Endothelial cell (in vitro differentiated cells): Measurements from ENCODE around the gene SFSWAP. TPM values are rescaled to one million over a fixed set of nuclear protein-coding genes. Genes with fewer than 3 reads are reported as not detected.

ENCODE experiments used
- DNase-seq: peaks from one replicate; pipeline ENCODE4 v3.0.0; 2021; ENCODE audit warnings: low spot score
- H3K27ac Mint-ChIP-seq: one replicate; pipeline ENCODE4 v1.8.0; 2021; ENCODE audit warnings: mixed read lengths, inconsistent platforms; ENCODE audit not compliant: unreplicated experiment
- H3K27me3 Mint-ChIP-seq: one replicate; pipeline ENCODE4 v1.8.0; 2021; ENCODE audit warnings: mild to moderate bottlenecking, moderate library complexity, mixed read lengths, inconsistent platforms; ENCODE audit not compliant: unreplicated experiment
- H3K36me3 Mint-ChIP-seq: one replicate; pipeline ENCODE4 v1.8.0; 2021; ENCODE audit warnings: mild to moderate bottlenecking, low read depth, mixed read lengths, inconsistent platforms; ENCODE audit not compliant: unreplicated experiment
- H3K4me1 Mint-ChIP-seq: one replicate; pipeline ENCODE4 v1.8.0; 2021; ENCODE audit warnings: mild to moderate bottlenecking, mixed read lengths, inconsistent platforms; ENCODE audit not compliant: unreplicated experiment
- H3K4me3 Mint-ChIP-seq: one replicate; pipeline ENCODE4 v1.8.0; 2021; ENCODE audit warnings: mild to moderate bottlenecking, mixed read lengths, inconsistent platforms; ENCODE audit not compliant: unreplicated experiment
- H3K9me3 Mint-ChIP-seq: one replicate; pipeline ENCODE4 v1.8.0; 2021; ENCODE audit warnings: mixed read lengths, inconsistent platforms; ENCODE audit not compliant: unreplicated experiment
- total RNA-seq: library from RNA; stranded (reverse); fragmentation: NEBNext Ultra II Directional; extraction: Animal tissue kit (Norgen Biotek cat#: 25700); gene quantifications from one replicate; pipeline ENCODE4 v1.2.1, GENCODE V29; 2021; ENCODE audit not compliant: unreplicated experiment
- TF ChIP-seq, protein P1 (sequence below): fragments of 200-600 bp; sonication (generic); IDR thresholded peaks from one replicate; pipeline ENCODE4 v1.5.0; 2021; ENCODE audit warnings: antibody characterized with exemption; ENCODE audit not compliant: unreplicated experiment

SFSWAP gene
- total RNA-seq, 1 donor from 2014 or later = 56.3 TPM

DNA sequence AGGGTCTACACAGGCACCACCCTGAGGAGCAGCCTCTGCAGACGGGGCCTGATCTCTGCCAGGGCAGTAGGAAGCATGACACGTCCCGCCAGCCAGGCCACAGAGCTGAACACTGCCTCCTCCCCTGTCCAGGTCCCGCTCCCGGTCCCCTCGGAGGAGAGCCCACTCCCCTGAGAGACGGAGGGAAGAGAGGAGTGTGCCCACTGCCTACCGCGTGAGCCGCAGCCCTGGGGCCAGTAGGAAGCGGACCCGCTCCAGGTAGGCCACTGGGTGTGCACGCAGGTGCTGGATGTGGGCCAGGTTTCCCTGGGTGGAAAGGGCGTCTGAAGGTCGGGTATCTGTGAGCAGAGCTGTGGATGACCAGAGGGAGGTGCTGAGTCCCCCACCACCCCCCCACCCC, 75.4 kb downstream of the SFSWAP start:
- H3K27ac Mint-ChIP-seq = peak overlapping the region; percentile 15
- H3K27me3 Mint-ChIP-seq = peaks cover 7% of the 10 kb centered on the region
- H3K36me3 Mint-ChIP-seq = peaks cover 40% of the 10 kb centered on the region
- H3K4me3 Mint-ChIP-seq = no peak overlapping the region
- peaks cover 3% of the 10 kb centered on the region for H3K4me1 Mint-ChIP-seq
- TF ChIP-seq, protein P1, sequence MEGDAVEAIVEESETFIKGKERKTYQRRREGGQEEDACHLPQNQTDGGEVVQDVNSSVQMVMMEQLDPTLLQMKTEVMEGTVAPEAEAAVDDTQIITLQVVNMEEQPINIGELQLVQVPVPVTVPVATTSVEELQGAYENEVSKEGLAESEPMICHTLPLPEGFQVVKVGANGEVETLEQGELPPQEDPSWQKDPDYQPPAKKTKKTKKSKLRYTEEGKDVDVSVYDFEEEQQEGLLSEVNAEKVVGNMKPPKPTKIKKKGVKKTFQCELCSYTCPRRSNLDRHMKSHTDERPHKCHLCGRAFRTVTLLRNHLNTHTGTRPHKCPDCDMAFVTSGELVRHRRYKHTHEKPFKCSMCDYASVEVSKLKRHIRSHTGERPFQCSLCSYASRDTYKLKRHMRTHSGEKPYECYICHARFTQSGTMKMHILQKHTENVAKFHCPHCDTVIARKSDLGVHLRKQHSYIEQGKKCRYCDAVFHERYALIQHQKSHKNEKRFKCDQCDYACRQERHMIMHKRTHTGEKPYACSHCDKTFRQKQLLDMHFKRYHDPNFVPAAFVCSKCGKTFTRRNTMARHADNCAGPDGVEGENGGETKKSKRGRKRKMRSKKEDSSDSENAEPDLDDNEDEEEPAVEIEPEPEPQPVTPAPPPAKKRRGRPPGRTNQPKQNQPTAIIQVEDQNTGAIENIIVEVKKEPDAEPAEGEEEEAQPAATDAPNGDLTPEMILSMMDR = no peak
- H3K9me3 Mint-ChIP-seq = no peaks in the 10 kb centered on the region
- DNase-seq = no peak

DNA sequence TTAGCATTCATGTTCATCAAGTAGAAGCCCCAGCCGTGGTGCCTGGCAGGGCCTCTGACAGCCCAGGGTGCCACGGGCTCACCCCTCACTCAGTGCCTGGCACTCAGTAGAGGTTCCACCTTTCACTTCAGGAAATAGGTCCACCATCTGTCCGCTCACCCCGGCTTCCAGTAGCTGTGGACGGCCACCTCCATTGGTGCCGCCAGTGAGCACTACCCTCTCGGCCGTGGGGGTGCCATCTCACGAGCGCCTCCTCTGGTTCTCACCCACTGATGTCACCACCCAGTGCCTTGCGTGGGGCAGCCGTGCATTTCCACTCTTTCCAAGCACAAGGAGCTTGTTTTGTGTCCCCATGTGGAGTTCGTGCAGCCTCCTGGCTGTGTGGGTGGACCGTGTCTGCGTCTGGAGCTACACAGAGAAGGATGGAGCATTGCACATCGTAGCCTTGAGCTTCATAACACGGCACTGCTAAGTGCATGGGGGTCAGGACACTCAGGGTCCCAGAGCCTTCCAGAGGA, 76.3 kb downstream of the SFSWAP start:
- Mint-ChIP-seq H3K27ac (no peak overlapping the region), H3K4me3 (no peak overlapping the region), H3K4me1 (peaks cover 3% of the 10 kb centered on the region), H3K9me3 (no peaks in the 10 kb centered on the region), H3K27me3 (peaks cover 7% of the 10 kb centered on the region), H3K36me3 (peaks cover 36% of the 10 kb centered on the region)
- TF ChIP-seq, protein P1 = no peak
- no peak for DNase-seq

DNA sequence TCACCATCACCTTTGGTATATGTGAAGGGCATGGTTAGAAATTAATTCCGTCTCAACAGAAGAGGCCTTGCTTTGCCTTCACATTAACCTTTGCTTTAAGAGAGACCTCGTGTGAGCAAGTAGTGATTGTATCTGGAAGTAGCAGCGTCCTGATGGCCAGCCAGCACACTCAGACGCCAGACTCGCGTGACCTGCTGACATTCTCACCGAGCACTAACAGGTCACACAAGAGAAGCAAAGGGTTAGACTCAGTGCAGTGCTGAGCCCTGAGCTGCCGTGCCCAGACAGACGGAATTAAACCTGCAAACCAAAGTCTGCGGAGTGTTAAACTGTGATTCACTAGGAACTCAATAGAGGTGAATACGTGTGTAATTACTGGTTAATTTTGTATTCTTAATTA, 77.2 kb downstream of the SFSWAP start:
- Mint-ChIP-seq H3K4me3 (no peak overlapping the region), H3K36me3 (peaks cover 41% of the 10 kb centered on the region), H3K4me1 (peaks cover 3% of the 10 kb centered on the region), H3K27ac (no peak overlapping the region), H3K9me3 (no peaks in the 10 kb centered on the region), H3K27me3 (peaks cover 7% of the 10 kb centered on the region)
- TF ChIP-seq, protein P1 = no peak
- no peak for DNase-seq

DNA sequence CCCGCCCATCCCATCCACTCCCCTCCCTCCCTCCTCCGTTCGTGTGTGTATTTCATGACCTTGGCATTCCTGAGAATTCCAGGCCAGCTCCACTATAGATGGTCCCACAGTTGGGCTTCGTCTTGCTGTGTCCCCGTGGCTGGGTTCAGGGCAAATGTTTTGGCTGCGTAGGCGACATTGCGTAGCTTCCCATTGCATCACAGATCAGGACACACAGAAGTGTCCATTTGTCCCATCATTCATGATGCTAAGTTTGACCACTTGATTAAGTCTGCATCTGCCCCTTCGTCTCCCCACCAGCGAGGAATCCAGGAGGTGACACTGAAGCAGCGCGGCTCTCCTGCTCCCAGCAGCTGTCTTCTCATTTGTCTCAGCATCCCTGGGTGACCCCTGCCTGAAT, 78.7 kb downstream of the SFSWAP start:
- Mint-ChIP-seq H3K27me3 (peaks cover 9% of the 10 kb centered on the region), H3K36me3 (peaks cover 46% of the 10 kb centered on the region), H3K9me3 (no peaks in the 10 kb centered on the region), H3K4me3 (peak overlapping the region; percentile 47), H3K4me1 (no peaks in the 10 kb centered on the region), H3K27ac (no peak overlapping the region)
- TF ChIP-seq, protein P1 = no peak
- no peak for DNase-seq

DNA sequence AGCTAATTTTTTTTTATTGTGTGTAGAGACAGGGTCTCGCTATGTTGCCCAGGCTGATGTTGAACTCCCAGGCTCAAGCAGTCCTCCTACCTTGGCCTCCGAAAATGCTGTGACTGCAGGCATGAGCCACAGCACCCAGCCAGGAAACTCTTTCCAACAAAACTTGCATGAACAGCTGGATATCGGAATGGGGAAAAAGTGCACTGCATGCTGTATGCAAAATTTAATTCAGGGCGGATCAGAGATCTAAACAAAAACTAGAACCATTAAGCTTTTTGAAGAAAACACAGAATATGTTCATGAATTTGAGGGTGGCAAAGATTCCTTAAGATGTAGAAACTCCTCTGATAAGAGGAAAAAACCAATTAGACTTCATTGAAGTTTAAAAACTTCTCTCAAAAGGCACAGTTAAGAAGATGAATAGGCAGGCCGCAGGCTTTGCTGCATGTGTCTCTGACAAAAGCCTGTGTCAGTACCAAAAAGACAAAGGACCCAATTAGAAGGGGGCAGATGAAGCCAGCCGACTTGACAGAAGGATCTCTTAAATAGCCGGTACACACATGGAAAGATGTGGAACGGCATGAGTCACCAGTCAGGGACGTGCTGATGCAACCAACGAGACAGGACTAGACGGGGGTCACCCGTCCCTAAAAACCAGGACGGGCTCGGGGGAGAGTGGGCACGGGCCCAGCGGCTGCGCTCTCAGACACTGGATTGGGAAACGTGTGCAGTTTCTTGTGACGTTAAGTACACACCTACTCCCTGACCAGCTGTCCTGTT, 82.5 kb downstream of the SFSWAP start:
- no peak for DNase-seq
- H3K27me3 Mint-ChIP-seq = peaks cover 9% of the 10 kb centered on the region
- peaks cover 37% of the 10 kb centered on the region for H3K36me3 Mint-ChIP-seq
- H3K27ac Mint-ChIP-seq = no peak overlapping the region
- H3K4me3 Mint-ChIP-seq = peak overlapping the region; percentile 40
- H3K4me1 Mint-ChIP-seq = peaks cover 9% of the 10 kb centered on the region
- no peaks in the 10 kb centered on the region for H3K9me3 Mint-ChIP-seq
- TF ChIP-seq, protein P1 = no peak
